Inflammatory macrophage treated with lipopolysaccharide for 1 hour (primary cell): ENCODE data around the gene FLNA.

Source experiments
- DNase-seq, 2 donors: peaks; one replicate each; pipeline ENCODE4 v3.0.0-alpha.2; 2020 to 2022

FLNA gene

DNA sequence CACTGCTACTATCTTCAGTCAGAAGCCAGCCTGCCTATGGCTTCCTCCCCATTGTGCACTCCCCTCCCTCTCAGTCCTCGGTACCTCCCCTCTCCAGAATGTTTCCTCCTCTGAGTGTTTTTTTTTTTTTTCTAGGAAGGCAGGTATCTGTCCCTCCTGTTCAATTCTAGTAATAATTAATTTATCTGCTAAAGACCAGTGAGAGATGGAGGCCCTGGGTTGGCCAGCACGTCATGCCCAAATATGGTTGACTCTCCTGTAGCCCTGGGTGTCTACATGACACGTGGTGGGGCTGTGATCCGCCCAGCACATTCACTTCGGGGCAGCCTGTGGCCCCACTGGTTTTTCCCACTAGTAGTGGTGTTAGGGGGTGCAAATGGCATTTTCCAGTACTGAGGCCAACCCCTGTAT lies 1.8 kb downstream of the FLNA start:
- no peak for DNase-seq

DNA sequence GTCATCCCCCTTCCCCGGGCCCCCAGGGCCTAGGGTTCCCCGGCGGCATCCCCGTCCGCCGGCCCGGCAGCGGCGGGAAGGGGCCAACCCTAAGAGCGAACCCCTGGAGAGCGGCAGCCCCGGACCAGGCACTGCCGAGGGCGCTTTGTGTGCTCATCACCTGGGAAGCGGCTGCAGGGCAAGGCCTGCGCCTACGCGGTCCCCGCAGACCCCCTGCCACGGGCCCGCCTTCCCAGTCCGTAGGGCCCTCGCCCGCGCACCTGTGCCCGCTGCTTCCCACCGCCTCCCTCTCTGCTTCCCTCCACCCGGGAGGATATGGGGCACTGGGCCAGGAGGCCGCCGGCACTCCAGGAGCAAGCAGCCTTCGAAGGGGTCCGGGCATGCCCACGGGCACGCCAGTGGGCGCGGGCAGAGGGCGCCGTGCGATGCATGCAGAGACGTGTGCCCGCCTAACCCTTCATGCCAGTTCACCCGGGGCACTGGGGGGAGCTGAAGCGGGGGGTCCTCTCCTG lies 2.6 kb downstream of the FLNA start:
- no peak for DNase-seq

DNA sequence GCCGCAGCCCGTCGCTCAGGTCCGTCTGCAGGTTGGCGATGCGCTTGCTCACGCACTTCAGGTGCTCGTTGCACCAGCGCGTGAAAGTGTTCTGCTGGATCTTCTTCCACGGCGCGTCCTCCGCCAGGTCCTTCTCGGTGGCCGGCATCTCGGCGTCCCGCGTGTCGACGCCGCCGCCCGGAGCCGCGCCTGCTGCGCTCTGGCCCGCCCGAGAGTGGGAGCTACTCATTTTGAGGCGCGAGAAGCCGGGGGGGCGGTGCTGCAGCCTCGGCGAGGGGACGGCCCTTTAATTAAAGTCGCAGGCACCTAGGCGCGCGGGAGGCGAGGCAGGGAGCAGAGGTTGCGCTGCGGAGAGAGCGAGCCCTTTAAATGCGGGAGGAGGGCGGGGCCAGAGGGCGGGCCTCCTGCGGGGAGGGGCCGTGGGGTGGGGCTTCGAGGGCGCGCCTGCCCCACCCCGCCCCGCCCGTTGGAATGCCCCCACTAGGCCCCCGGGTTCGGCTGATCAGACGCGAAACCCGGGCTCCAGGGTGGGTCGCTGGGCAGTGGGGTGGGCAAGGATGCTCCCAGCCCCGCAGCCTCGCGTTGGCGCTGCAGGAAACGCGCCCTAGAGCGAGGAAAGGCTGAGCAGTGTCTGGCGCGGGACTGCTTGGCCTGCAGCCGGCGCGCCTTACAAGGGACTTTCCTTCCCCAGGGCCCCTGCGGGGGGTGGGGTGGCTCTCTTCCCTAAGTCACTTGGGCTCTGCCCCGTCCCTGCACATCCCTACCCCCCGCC lies 3.2 kb downstream of the FLNA start:
- peak; percentile 89 for DNase-seq

DNA sequence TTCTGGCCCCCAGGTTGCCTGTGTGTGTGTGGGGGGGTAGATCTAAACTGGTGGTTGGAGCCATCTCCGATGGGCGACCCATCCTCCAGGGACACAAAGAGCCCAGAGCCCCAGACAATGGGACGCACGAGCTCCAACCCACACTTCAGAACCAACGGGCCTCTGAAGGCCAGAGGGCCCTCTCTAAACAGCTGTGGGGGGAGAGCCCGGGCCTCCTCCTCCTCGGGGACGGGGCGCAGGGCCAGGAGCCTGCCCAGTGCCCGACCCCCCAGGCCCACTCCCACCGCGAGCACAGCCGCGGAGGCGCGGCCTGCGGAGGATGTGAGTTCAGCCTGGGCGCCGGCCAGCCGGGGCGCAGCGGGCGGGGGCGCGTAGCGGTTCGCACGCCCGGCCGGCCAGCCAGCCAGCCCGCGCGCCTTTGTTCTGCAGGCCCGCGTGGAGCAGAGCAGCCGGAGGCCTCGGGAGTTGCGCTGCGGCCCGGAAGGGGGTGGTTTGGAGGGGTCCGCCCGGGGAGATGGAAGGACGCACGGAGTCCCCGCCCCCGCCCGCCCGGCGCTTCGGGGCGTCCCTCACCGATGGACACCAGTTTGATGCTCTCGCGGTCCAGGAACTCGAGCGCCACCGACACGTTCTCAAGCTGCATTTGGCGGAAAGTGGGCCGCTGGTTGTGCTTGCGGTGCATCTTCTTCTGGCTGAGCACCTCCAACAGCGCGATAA lies 4.0 kb downstream of the FLNA start:
- no peak for DNase-seq

DNA sequence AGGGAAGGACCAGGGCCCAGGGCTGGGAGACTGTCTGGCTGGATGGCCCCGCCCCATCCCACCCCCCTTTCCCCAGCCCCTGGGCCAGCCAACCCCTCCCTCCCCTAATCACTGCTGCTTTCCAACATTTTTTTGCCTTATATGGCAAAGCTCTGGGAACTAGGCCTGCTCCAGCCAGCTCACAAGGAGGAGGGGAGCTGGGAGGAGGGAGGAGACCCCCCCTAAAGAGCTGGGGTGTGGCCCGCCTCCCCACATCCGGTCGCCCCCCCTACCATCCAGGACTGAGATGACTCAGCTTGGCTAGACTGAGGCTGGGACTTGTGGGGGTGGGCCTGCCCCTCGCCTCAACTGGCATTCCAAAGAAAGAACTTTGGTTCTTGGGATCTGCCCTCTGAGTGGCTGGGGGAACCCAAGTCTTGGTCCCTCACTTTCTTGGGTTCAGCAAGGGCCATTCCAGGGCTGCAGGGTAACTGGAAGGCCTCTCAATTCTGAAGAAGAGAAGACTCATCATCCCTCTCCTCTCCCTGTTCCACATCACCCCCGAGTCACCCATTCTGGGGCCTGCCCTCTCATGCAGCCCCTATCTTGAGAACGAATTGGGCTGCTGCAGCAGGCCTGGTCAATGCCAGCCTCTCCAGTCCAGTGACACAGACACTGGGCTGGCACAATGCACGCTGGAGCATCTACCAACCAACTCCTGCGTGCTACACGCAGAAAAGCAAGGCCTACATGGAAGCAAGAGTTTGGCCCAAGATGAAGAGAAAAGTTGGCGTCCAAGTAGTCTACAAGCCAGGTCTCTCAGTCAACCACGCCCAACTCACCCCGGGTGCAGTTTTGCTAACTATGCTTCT lies 4.8 kb downstream of the FLNA start:
- peak; percentile 51 to 69 for DNase-seq

DNA sequence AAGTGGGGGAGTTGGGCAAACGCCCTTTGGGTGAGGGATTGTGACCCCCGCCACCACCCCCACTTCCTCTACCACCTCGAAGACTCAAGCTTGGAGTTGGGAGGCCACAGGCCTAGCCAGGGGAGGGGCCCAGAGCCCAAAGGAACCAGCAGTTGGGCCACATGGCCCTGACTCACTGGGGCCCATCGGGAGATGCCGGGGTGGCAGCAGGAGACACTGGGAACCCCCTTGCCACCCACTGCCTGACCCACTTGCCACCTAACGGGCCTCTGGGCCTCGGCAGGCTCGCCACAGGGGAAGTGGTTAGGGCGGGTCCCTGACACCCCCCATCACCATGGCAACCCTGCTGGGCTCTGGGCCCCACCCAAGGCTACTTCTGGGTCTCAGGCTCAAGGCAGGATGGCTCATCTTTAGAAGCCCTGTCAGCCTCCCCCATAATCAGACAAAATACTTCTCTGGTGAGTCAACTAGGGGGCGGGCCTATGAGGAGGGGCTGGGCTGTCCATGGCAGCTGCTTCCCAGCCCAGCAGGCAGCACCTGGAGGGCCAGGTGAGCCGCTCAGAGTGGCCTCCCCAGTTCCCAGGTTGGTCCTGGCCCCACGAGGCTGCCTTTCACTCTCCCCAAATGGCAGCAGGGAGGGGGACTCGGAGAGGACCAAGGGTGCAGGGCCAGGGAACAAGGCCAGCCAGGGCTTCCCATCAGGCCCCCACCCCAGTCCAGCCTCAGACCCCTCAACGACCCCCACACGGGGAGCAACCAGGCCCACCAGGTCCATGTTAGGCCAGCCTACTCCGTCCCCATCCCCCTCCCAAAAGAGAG lies 5.6 kb downstream of the FLNA start:
- peak; percentile 95 to 96 for DNase-seq

DNA sequence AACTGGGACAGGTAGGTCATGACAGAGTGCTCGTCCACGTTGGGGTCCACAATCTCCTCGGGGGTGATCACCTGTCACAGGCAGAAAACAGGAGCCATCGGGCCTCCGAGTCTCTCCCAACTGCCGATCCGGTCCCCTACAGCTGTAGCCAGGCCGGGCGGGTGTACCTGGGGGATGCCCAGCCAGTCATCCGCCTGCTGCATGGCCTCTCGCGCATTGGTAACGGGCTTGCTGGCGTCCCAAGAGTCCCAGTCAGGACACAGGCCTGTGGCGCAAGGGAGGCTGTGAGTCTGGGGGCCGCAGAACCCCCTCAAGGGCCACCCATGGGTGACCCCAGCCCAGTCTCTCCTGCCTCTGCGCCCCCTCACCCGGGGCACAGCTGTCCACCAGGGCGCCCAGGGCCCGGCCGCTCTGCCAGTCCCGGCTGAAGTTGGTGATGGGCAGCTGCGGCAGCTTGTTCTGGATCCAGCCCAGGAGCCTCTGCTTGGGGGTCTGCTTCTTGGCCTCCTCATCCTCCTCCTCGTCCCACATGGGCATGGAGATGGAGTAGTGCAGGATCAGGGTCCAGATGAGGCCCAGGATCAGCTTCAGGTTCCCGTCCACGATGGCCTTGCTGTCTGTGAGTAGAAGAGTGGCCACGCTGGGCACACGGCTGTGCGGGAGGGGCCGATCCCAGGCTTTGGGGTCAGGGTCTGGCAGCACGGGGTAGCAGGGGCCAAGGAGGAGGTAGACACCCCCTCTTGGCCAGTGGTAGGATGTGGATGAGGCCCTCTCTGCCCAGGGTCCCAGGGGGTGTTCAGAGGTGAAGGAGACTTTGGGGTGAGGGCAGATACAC lies 6.7 kb downstream of the FLNA start:
- no peak for DNase-seq

DNA sequence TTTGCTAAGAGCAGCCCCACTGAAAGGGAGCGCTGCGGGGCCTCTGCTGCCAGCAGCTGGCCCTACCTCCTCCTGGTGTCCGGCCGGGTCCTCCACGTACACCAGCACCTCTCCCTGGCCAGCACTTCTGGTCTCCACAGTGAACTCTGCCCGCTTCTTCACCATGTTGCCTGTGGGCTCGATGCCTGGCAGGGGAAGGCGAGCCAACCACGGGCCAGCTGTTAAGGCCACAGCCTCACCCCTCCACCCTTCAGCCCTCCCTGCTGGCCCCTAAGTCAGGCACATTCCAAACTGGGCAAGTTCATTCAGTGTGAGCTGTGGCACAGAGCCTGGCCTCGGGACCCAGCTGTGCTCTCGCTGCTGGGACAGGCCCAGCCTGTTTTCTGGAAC lies 7.8 kb downstream of the FLNA start:
- DNase-seq: no peak

DNA sequence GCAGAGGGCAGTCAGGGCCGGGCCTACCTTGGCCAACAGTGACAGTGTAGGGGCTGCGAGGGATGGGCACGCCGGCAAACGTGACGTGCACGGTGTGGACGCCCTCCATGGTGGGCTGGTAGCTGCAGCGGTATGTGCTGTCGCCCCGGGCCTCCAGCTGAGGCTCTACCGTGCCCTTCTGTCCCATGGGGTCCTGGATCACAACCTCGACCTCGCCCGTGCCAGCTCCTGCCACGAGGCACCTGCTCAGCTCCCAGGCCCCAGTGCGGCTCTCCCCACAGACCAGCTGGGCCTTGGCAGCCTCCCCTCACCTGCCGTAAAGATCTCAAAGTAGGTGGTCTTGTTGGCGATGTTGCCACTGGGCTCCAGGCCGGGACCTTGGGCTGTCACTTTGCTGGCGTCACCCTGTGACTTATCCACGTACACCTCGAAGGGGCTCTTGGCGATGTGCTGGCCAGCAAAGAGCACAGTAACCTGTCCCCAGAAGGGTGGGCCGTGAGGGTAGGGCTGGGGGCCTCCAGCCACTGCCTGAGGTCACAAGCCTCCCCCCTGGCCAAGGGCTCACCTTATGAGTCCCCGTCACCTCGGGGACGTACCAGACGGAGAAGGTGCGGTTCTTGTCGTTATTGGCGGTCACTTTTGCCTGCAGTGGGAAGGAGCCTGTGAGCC lies 8.3 kb downstream of the FLNA start:
- DNase-seq: no peak

DNA sequence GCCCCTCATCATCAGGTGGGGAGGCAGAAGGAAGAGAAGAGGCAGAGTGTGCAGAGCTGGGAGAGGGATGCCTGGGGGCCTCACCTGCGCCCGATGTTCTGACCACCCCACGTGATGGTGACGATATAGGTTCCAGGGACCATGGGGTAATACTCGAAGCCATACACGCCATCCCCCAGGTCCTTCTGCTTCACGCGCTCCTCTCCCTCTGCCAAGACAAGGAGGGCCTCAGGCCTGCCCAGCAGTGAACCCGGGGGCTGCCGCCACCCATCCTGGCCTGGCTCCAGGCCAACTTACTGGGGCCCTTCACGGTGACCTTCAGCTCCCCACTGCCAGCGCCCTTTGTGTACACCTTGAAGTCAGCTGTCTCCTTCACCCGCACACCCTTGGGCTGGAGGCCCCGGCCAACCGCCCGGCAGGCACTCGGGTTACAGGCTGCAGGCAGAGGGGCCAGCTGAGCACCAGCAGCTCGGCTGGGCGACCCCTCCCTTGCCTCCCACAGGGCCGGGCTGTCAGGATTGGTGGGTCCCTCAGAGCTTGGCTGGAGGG lies 9.3 kb downstream of the FLNA start:
- DNase-seq: no peak

DNA sequence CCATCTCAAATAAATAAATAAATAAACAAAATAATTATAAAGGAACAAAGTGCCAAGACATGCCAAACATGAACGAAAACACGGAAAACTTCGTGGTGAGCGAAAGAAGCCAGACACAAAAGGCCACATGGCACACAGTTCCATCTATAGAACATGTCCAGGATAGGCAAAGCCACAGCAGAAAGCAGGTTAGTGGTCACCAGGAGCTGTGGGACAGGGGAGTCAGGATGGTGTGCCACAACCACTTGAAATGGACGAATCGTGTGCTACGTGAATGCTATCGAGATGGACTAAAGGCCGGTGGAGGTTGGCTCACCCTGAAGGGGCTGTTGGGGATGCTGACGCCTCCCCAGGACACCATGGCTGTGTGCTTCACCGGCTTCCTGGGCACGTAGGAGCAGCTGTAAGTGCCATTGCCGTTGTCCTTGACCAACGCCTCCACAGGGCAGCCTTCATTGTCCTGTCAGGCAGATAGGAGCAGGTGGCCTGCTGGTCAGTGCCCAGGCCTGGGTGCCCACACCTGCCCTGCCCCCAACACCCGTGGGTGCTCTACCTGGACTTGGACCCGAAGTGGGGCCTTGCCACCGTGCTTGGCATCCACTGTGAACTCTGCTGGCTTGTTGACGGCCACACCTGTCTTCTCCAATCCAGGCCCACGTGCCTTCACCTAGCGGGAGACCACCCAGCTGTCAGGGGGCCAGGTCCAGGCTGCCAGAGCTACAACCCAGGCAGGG lies 10.6 kb downstream of the FLNA start:
- DNase-seq: no peak

DNA sequence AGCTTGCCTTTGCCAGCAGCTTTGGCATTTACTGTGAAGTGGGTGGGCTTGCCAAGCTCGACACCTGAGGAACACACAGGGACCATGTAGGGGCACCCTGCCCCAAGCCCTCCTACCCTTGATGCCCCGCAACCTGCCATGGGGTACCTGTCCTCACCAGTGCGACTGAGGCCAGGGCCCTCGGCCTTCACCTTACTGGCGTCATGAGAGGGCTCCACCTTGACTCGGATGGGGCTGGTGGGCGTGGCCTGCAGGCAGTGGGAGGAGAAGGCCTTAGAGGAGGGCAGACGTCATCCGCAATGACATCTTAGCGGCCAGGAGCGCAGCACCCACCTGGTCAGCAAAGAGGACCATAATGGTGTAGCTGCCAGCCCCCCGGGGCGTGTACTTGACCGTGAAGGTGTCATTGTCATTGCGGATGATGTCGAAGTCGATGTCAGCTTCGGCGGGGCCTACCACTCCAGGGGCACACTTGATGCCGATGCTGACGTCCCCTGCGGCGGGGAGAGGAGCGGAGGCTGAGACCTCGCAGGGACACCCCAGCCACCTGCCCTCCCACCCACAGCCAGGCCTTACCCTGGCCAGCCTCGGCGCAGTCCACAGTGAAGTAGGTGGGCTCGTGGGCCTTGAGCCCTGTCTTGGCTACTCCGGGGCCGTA lies 12.2 kb downstream of the FLNA start:
- DNase-seq: no peak

DNA sequence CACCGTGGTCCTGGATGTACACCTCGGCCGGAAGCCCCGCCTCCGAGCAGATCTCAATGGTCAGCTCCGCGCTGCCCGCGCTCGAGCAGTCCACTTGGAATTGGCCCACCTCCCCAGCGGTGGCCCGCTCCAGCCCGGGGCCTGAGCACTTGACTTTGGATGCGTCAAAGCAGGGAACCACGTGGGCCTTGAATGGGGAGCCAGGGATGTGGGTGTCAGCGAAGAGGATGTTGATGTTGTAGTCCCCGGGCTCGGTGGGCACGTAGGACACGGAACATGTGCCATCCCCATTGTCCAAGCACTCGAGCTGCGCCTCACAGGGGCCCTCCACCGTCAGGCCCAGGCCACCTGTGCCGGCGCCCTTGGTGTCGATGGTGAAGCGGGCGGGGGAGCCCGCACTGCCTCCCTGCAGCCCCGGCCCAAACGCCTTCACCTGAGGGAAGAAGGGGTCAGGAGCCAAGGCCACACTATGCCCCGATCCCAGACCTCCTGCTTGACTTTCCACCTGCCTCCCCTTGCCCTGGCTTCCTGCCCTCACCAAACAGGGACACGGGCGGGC lies 14.2 kb downstream of the FLNA start:
- DNase-seq: no peak

DNA sequence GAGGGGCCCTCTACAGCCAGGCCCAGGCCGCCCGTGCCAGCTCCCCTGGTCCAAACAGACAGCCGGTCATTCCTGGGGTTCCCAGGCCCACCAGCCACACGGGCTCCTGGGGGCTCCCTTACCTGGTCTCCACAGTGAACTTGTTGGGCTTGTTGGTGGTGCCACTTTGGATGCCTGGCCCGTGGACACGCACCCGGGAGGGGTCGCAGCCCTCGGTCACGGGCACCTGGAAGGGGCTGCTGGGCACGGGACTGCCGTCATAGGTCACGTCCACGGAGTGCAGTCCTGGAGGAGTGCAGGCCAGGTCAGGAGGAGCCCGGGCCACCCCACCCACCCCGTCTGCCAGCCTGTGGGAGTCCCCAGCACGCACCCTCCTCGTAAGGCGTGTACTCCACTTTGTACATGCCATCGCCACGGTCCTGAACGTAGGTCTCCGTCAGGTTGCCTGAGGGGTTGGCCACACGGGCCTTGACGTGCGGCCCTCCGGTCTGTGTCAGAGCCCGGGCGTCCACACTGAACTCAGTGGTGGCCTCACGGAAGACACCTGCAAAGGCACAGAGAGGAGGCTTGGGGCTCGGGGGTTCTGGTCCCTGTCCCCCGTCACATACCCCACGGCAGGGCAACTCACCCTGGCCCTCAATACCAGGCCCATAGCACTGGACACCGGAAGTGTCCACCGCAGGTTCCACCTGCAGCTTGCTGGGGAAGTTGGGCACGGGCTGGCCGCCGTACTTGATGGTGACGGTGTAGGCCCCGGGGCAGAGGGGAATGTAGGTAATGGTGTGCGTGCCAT lies 14.9 kb downstream of the FLNA start:
- DNase-seq: no peak

DNA sequence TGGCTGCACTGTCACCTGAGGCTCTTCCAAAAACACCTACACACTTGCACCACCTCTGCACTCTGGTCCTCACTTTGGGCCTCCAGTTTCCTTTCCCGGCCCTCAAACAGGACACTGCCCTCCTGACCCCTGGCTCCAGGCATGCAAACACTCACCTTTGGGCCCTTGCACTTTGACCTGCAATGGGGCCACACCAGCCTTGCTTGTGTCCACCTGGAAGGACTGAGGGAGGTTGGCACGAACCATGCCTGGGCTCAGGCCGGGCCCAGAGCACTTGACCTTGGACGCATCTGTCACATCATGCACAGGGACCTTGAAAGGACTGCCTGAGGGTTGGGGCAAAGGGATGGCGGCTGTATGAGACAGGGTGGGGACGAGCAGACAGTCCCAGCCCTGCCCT lies 15.6 kb downstream of the FLNA start:
- DNase-seq: no peak

DNA sequence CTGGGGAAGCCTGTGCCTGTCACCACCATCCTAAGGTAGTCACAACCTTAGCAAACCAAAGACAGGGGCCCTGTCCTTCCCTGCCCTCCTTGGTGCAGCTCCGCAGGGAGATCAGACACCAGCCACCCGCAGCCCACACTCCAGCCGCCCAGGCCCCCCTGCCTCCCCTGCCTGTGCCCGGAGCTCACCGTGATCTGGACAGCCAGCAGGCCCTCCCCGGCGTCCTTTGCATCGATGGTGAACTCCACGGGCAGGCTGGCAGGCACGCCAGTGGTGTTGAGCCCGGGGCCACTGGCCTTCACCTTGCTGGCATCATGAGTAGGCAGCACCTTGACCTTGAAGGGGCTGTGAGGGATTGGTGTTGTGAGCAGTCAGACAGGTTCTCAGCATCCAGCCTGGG lies 16.4 kb downstream of the FLNA start:
- no peak for DNase-seq

DNA sequence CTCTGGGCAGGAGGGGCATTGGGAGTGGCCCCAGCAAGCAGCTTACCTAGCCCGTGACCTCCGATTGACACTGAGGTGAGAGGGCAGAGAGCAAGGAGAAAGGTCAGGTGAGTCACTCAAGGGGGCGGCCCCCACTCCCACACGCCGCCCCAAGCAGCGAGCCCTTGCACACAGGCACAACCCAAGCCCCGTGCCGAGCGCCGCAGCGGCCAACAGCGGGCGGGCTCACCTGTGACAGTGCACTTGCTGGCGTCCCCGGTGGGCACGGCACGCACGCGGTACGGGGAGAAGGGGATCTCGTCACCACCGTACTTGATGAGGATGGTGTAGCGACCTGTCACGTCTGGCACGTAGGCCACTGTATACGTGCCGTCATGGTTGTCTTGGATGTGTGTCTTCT lies 17.2 kb downstream of the FLNA start:
- no peak for DNase-seq

DNA sequence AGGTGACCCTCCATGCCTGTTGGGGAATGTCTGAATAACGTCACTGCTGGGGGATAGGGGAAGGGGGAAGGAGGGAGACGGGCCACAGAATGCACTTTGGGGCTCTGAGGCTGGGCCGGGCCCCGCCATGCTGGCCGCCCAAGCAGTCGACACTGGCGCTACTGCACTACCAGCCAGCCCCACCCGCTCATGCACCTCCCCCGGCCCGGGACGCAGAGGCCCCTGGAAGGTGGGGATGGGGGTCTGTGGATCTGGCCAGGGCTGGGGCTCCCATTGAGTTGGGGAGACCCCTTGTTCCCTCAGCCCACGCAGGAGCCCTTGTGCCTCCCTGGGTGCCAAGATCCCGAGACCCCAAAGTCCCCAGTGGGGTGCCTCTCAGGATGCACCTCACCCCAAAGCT lies 17.8 kb downstream of the FLNA start:
- DNase-seq: no peak
